ENCODE data around the gene GNAL.
A peak's percentile ranks its signal among the peaks of the same experiment; 100 is the strongest.

GNAL gene

GRCh38 chr18:11857177-11857887 is 168.3 kb downstream of the GNAL start:
- Histone ChIP-seq H3K27ac (ENCODE audit: low read depth, low read length) (peak overlapping the region; percentile 49), H3K4me3 (ENCODE audit: low read depth in 1 of 2, low read length in 2 of 2) (peak overlapping the region in 1 of 2 donors; percentile 21), H3K36me3 (ENCODE audit: insufficient read depth, low read length) (peaks cover 4% of the 10 kb centered on the region), H3K4me1 (ENCODE audit: insufficient read depth, low read length) (peaks cover 30% of the 10 kb centered on the region), H3K27me3 (ENCODE audit: control insufficient read depth in 1 of 2, insufficient read depth in 2 of 2, low read length in 2 of 2) (no peaks in the 10 kb centered on the region), H3K9ac (ENCODE audit: low read length) (peak overlapping the region; percentile 44), H3K9me3 (ENCODE audit: low read length) (no peaks in the 10 kb centered on the region)

- H3K27me3 ChIP-seq (ENCODE audit: control insufficient read depth in 1 of 2, insufficient read depth in 2 of 2, low read length in 2 of 2) = no peaks in the 10 kb centered on the region
- no peaks in the 10 kb centered on the region for H3K9me3 ChIP-seq (ENCODE audit: low read length)
- H3K4me1 ChIP-seq (ENCODE audit: insufficient read depth, low read length) = peaks cover 14% of the 10 kb centered on the region
- H3K4me3 ChIP-seq (ENCODE audit: low read depth in 1 of 2, low read length in 2 of 2) = no peak overlapping the region
- no peak overlapping the region for H3K27ac ChIP-seq (ENCODE audit: low read depth, low read length)
- H3K36me3 ChIP-seq (ENCODE audit: insufficient read depth, low read length) = peaks cover 4% of the 10 kb centered on the region
- no peak overlapping the region for H3K9ac ChIP-seq (ENCODE audit: low read length)
These were observed 170.3 kb downstream of the GNAL start for GRCh38 chr18:11859282-11859830.

- Histone ChIP-seq H3K36me3 (ENCODE audit: insufficient read depth, low read length) (peaks cover 2% of the 10 kb centered on the region), H3K4me3 (ENCODE audit: low read depth in 1 of 2, low read length in 2 of 2) (no peak overlapping the region), H3K27me3 (ENCODE audit: control insufficient read depth in 1 of 2, insufficient read depth in 2 of 2, low read length in 2 of 2) (no peaks in the 10 kb centered on the region), H3K9me3 (ENCODE audit: low read length) (no peaks in the 10 kb centered on the region), H3K9ac (ENCODE audit: low read length) (no peak overlapping the region), H3K4me1 (ENCODE audit: insufficient read depth, low read length) (peaks cover 13% of the 10 kb centered on the region), H3K27ac (ENCODE audit: low read depth, low read length) (no peak overlapping the region)
These were observed 170.9 kb downstream of the GNAL start for GRCh38 chr18:11859903-11860407.

GRCh38 chr18:11860594-11861450 is 171.8 kb downstream of the GNAL start:
- H3K4me1 ChIP-seq (ENCODE audit: insufficient read depth, low read length) = peaks cover 13% of the 10 kb centered on the region
- H3K36me3 ChIP-seq (ENCODE audit: insufficient read depth, low read length) = no peaks in the 10 kb centered on the region
- no peak overlapping the region for H3K27ac ChIP-seq (ENCODE audit: low read depth, low read length)
- no peak overlapping the region for H3K9ac ChIP-seq (ENCODE audit: low read length)
- H3K9me3 ChIP-seq (ENCODE audit: low read length) = no peaks in the 10 kb centered on the region
- no peak overlapping the region for H3K4me3 ChIP-seq (ENCODE audit: low read depth in 1 of 2, low read length in 2 of 2)
- no peaks in the 10 kb centered on the region for H3K27me3 ChIP-seq (ENCODE audit: control insufficient read depth in 1 of 2, insufficient read depth in 2 of 2, low read length in 2 of 2)

GRCh38 chr18:11861583-11862288 is 172.7 kb downstream of the GNAL start:
- no peak overlapping the region for H3K27ac ChIP-seq (ENCODE audit: low read depth, low read length)
- no peaks in the 10 kb centered on the region for H3K9me3 ChIP-seq (ENCODE audit: low read length)
- no peak overlapping the region for H3K9ac ChIP-seq (ENCODE audit: low read length)
- H3K4me3 ChIP-seq (ENCODE audit: low read depth in 1 of 2, low read length in 2 of 2) = no peak overlapping the region
- no peaks in the 10 kb centered on the region for H3K36me3 ChIP-seq (ENCODE audit: insufficient read depth, low read length)
- H3K27me3 ChIP-seq (ENCODE audit: control insufficient read depth in 1 of 2, insufficient read depth in 2 of 2, low read length in 2 of 2) = no peaks in the 10 kb centered on the region
- peaks cover 13% of the 10 kb centered on the region for H3K4me1 ChIP-seq (ENCODE audit: insufficient read depth, low read length)

- no peak overlapping the region for H3K27ac ChIP-seq (ENCODE audit: low read depth, low read length)
- peaks cover 7% of the 10 kb centered on the region for H3K4me1 ChIP-seq (ENCODE audit: insufficient read depth, low read length)
- no peaks in the 10 kb centered on the region for H3K36me3 ChIP-seq (ENCODE audit: insufficient read depth, low read length)
- H3K9ac ChIP-seq (ENCODE audit: low read length) = no peak overlapping the region
- H3K9me3 ChIP-seq (ENCODE audit: low read length) = no peaks in the 10 kb centered on the region
- H3K4me3 ChIP-seq (ENCODE audit: low read depth in 1 of 2, low read length in 2 of 2) = no peak overlapping the region
- no peaks in the 10 kb centered on the region for H3K27me3 ChIP-seq (ENCODE audit: control insufficient read depth in 1 of 2, insufficient read depth in 2 of 2, low read length in 2 of 2)
These were observed 173.5 kb downstream of the GNAL start for GRCh38 chr18:11862468-11863137.

GRCh38 chr18:11864471-11864870 is 175.4 kb downstream of the GNAL start:
- Histone ChIP-seq H3K27me3 (ENCODE audit: control insufficient read depth in 1 of 2, insufficient read depth in 2 of 2, low read length in 2 of 2) (no peaks in the 10 kb centered on the region), H3K9ac (ENCODE audit: low read length) (no peak overlapping the region), H3K36me3 (ENCODE audit: insufficient read depth, low read length) (no peaks in the 10 kb centered on the region), H3K4me3 (ENCODE audit: low read depth in 1 of 2, low read length in 2 of 2) (no peak overlapping the region), H3K27ac (ENCODE audit: low read depth, low read length) (no peak overlapping the region), H3K4me1 (ENCODE audit: insufficient read depth, low read length) (no peaks in the 10 kb centered on the region), H3K9me3 (ENCODE audit: low read length) (no peaks in the 10 kb centered on the region)

- Histone ChIP-seq H3K27me3 (ENCODE audit: control insufficient read depth in 1 of 2, insufficient read depth in 2 of 2, low read length in 2 of 2) (no peaks in the 10 kb centered on the region), H3K27ac (ENCODE audit: low read depth, low read length) (no peak overlapping the region), H3K4me3 (ENCODE audit: low read depth in 1 of 2, low read length in 2 of 2) (no peak overlapping the region), H3K9me3 (ENCODE audit: low read length) (no peaks in the 10 kb centered on the region), H3K9ac (ENCODE audit: low read length) (no peak overlapping the region), H3K36me3 (ENCODE audit: insufficient read depth, low read length) (no peaks in the 10 kb centered on the region), H3K4me1 (ENCODE audit: insufficient read depth, low read length) (no peaks in the 10 kb centered on the region)
These were observed 176.0 kb downstream of the GNAL start for GRCh38 chr18:11865071-11865470.

- Histone ChIP-seq H3K4me1 (ENCODE audit: insufficient read depth, low read length) (no peaks in the 10 kb centered on the region), H3K36me3 (ENCODE audit: insufficient read depth, low read length) (no peaks in the 10 kb centered on the region), H3K27ac (ENCODE audit: low read depth, low read length) (no peak overlapping the region), H3K9me3 (ENCODE audit: low read length) (no peaks in the 10 kb centered on the region), H3K27me3 (ENCODE audit: control insufficient read depth in 1 of 2, insufficient read depth in 2 of 2, low read length in 2 of 2) (no peaks in the 10 kb centered on the region), H3K9ac (ENCODE audit: low read length) (no peak overlapping the region), H3K4me3 (ENCODE audit: low read depth in 1 of 2, low read length in 2 of 2) (no peak overlapping the region)
These were observed 177.3 kb downstream of the GNAL start for GRCh38 chr18:11866329-11866728.

GRCh38 chr18:11866764-11867163 is 177.7 kb downstream of the GNAL start:
- H3K36me3 ChIP-seq (ENCODE audit: insufficient read depth, low read length) = no peaks in the 10 kb centered on the region
- H3K27ac ChIP-seq (ENCODE audit: low read depth, low read length) = no peak overlapping the region
- no peaks in the 10 kb centered on the region for H3K27me3 ChIP-seq (ENCODE audit: control insufficient read depth in 1 of 2, insufficient read depth in 2 of 2, low read length in 2 of 2)
- no peak overlapping the region for H3K4me3 ChIP-seq (ENCODE audit: low read depth in 1 of 2, low read length in 2 of 2)
- H3K9ac ChIP-seq (ENCODE audit: low read length) = no peak overlapping the region
- no peaks in the 10 kb centered on the region for H3K9me3 ChIP-seq (ENCODE audit: low read length)
- no peaks in the 10 kb centered on the region for H3K4me1 ChIP-seq (ENCODE audit: insufficient read depth, low read length)
